ENCODE results near the gene NUDT7. TPM values are rescaled to one million over a fixed set of nuclear protein-coding genes. Genes with fewer than 3 reads are reported as not detected.

Gene NUDT7
- total and polyA plus RNA-seq, 2 experiments from 2014 or later: 5.6 to 14.3 TPM

GRCh38 chr16:77761204-77761603 is 38.9 kb downstream of the NUDT7 start (continued):
- TF ChIP-seq EZH2phosphoT487 (IDR thresholded peaks at IDR 0.05; ENCODE audit: unreplicated experiment) (no peak), STAT1 (IDR thresholded peaks at IDR 0.05; ENCODE audit: unreplicated experiment) (no peak), POLR2AphosphoS5 (IDR thresholded peaks at IDR 0.05; ENCODE audit: low read depth) (no peak), NANOG (IDR thresholded peaks at IDR 0.05; ENCODE audit: borderline replicate concordance) (no peak)

DNA sequence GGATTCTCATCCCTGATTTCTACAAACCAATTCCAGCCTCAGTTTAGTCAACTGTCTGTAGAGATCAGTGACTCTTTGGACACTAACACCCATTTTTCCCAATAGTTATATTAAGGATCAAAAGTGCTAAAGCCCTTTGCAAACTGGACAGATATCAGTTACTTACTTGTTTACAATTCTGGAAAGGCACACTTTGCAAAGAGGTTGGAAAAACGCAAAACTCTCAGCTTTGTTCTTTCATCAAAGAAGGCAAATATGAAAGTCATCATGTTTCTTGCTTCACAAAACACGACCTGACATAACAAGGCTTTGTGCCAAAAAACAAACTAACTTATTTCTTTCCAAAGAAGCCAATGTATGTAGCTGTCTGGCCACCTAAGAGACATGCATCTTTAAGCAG is 39.9 kb downstream of the NUDT7 start:
- H4K20me1 ChIP-seq (replicated peaks; ENCODE audit: insufficient read depth): no peaks in the 10 kb centered on the region
- DNase-seq (ENCODE audit: low spot score) (no peak), ATAC-seq (no peak)
- TF ChIP-seq JUNB (IDR thresholded peaks at IDR 0.05; ENCODE audit: unreplicated experiment) (no peak), STAT1 (IDR thresholded peaks at IDR 0.05; ENCODE audit: unreplicated experiment) (no peak)
- TF ChIP-seq, protein P1, sequence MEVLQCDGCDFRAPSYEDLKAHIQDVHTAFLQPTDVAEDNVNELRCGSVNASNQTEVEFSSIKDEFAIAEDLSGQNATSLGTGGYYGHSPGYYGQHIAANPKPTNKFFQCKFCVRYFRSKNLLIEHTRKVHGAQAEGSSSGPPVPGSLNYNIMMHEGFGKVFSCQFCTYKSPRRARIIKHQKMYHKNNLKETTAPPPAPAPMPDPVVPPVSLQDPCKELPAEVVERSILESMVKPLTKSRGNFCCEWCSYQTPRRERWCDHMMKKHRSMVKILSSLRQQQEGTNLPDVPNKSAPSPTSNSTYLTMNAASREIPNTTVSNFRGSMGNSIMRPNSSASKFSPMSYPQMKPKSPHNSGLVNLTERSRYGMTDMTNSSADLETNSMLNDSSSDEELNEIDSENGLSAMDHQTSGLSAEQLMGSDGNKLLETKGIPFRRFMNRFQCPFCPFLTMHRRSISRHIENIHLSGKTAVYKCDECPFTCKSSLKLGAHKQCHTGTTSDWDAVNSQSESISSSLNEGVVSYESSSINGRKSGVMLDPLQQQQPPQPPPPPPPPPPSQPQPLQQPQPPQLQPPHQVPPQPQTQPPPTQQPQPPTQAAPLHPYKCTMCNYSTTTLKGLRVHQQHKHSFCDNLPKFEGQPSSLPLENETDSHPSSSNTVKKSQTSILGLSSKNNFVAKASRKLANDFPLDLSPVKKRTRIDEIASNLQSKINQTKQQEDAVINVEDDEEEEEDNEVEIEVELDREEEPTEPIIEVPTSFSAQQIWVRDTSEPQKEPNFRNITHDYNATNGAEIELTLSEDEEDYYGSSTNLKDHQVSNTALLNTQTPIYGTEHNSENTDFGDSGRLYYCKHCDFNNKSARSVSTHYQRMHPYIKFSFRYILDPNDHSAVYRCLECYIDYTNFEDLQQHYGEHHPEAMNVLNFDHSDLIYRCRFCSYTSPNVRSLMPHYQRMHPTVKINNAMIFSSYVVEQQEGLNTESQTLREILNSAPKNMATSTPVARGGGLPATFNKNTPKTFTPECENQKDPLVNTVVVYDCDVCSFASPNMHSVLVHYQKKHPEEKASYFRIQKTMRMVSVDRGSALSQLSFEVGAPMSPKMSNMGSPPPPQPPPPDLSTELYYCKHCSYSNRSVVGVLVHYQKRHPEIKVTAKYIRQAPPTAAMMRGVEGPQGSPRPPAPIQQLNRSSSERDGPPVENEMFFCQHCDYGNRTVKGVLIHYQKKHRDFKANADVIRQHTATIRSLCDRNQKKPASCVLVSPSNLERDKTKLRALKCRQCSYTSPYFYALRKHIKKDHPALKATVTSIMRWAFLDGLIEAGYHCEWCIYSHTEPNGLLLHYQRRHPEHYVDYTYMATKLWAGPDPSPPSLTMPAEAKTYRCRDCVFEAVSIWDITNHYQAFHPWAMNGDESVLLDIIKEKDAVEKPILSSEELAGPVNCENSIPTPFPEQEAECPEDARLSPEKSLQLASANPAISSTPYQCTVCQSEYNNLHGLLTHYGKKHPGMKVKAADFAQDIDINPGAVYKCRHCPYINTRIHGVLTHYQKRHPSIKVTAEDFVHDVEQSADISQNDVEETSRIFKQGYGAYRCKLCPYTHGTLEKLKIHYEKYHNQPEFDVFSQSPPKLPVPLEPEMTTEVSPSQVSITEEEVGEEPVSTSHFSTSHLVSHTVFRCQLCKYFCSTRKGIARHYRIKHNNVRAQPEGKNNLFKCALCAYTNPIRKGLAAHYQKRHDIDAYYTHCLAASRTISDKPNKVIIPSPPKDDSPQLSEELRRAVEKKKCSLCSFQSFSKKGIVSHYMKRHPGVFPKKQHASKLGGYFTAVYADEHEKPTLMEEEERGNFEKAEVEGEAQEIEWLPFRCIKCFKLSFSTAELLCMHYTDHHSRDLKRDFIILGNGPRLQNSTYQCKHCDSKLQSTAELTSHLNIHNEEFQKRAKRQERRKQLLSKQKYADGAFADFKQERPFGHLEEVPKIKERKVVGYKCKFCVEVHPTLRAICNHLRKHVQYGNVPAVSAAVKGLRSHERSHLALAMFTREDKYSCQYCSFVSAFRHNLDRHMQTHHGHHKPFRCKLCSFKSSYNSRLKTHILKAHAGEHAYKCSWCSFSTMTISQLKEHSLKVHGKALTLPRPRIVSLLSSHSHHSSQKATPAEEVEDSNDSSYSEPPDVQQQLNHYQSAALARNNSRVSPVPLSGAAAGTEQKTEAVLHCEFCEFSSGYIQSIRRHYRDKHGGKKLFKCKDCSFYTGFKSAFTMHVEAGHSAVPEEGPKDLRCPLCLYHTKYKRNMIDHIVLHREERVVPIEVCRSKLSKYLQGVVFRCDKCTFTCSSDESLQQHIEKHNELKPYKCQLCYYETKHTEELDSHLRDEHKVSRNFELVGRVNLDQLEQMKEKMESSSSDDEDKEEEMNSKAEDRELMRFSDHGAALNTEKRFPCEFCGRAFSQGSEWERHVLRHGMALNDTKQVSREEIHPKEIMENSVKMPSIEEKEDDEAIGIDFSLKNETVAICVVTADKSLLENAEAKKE (CRISPR knock-in tag; IDR thresholded peaks at IDR 0.05): no peak
- H3K27ac ChIP-seq (ENCODE audit: low read depth): no peak overlapping the region
- no peaks in the 10 kb centered on the region for H3K4me1 ChIP-seq (ENCODE audit: insufficient read depth)
- no peaks in the 10 kb centered on the region for H3K4me1 Mint-ChIP-seq
- peaks cover 5% of the 10 kb centered on the region; the same call in 1 of the 2 replicates for H3K9me2 ChIP-seq (ENCODE audit: insufficient read depth)
- H3K79me2 ChIP-seq (replicated peaks; ENCODE audit: insufficient read depth): no peaks in the 10 kb centered on the region
- H3K36me3 Mint-ChIP-seq (ENCODE audit: low read depth): no peaks in the 10 kb centered on the region
- no peaks in the 10 kb centered on the region for H3F3A ChIP-seq (replicated peaks; ENCODE audit: low read depth)
- no peak overlapping the region for H2AFZ ChIP-seq
- H3K4me3 Mint-ChIP-seq: no peak overlapping the region
- H3K4me3 ChIP-seq: no peak overlapping the region
- H3K27me3 Mint-ChIP-seq (ENCODE audit: insufficient read depth, low read depth, poor library complexity): no peaks in the 10 kb centered on the region
- H3K4me2 ChIP-seq: no peak overlapping the region
- no peaks in the 10 kb centered on the region for H3K36me3 ChIP-seq (ENCODE audit: insufficient read depth)
- H3K9me3 Mint-ChIP-seq: peaks cover 3% of the 10 kb centered on the region; the same call in 1 of the 3 replicates
- H3K27me3 ChIP-seq (ENCODE audit: insufficient read depth): no peaks in the 10 kb centered on the region
- H3K27ac Mint-ChIP-seq: no peak overlapping the region
